ENCODE data around the gene ZNF778. TPM values are rescaled to one million over a fixed set of nuclear protein-coding genes. Genes with fewer than 3 reads are reported as not detected.
"Not testable (repeated sequence)": the region's sequence is repeated elsewhere in the genome, so short reads cannot be mapped to it uniquely, and the experiment has no call there.

The ZNF778 gene
- total and polyA plus RNA-seq, 2 of the 13 experiments (the other 11 are each of a cell fraction or from before 2014, with no cell fraction given), result 3.8 to 7.2 TPM

- TF ChIP-seq, protein P1, sequence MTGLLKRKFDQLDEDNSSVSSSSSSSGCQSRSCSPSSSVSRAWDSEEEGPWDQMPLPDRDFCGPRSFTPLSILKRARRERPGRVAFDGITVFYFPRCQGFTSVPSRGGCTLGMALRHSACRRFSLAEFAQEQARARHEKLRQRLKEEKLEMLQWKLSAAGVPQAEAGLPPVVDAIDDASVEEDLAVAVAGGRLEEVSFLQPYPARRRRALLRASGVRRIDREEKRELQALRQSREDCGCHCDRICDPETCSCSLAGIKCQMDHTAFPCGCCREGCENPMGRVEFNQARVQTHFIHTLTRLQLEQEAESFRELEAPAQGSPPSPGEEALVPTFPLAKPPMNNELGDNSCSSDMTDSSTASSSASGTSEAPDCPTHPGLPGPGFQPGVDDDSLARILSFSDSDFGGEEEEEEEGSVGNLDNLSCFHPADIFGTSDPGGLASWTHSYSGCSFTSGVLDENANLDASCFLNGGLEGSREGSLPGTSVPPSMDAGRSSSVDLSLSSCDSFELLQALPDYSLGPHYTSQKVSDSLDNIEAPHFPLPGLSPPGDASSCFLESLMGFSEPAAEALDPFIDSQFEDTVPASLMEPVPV (CRISPR knock-in tag; IDR thresholded peaks at IDR 0.05), result peak; percentile 73
- TF ChIP-seq SP4 (CRISPR knock-in tag; IDR thresholded peaks at IDR 0.05) (peak; percentile 100), SMAD1 (CRISPR knock-in tag; IDR thresholded peaks at IDR 0.05; ENCODE audit: borderline replicate concordance, low read depth) (peak; percentile 77; the same call in 1 of the 2 replicates), ZNF749 (CRISPR knock-in tag; IDR thresholded peaks at IDR 0.05; ENCODE audit: borderline replicate concordance) (peak; percentile 87; the same call in 1 of the 2 replicates), SP1 (CRISPR knock-in tag; IDR thresholded peaks at IDR 0.05) (peak; percentile 88), IRF1 (CRISPR knock-in tag; IDR thresholded peaks at IDR 0.05; ENCODE audit: low read depth) (0 out of 2 replicates have a peak, but pooled peaks have one; percentile 31), ZNF274 (CRISPR knock-in tag; IDR thresholded peaks at IDR 0.05) (peak; percentile 90), ZNF891 (CRISPR knock-in tag; IDR thresholded peaks at IDR 0.05) (peak; percentile 58), CREB3 (CRISPR knock-in tag; IDR thresholded peaks at IDR 0.05) (peak; percentile 69; the same call in 1 of the 2 replicates), ZFYVE20 (CRISPR knock-in tag; IDR thresholded peaks at IDR 0.05; ENCODE audit: borderline replicate concordance, low read depth) (peak; percentile 35; the same call in 1 of the 2 replicates), PCBP1 (IDR thresholded peaks at IDR 0.05; ENCODE audit: borderline replicate concordance, low read depth, low read length) (peak; percentile 93; the same call in 1 of the 2 replicates), JUND (CRISPR knock-in tag; IDR thresholded peaks at IDR 0.05) (peak; percentile 78), KLF6 (CRISPR knock-in tag; IDR thresholded peaks at IDR 0.05) (peak; percentile 77; the same call in 1 of the 2 replicates), ZNF180 (CRISPR knock-in tag; IDR thresholded peaks at IDR 0.05; ENCODE audit: borderline replicate concordance, low read depth) (peak; percentile 60; the same call in 1 of the 2 replicates), ZNF773 (CRISPR knock-in tag; IDR thresholded peaks at IDR 0.05; ENCODE audit: borderline replicate concordance) (peak; percentile 91; the same call in 1 of the 2 replicates), ESRRA (CRISPR knock-in tag; IDR thresholded peaks at IDR 0.05; ENCODE audit: low read depth) (peak; percentile 78; the same call in 1 of the 2 replicates), RFXAP (CRISPR knock-in tag; IDR thresholded peaks at IDR 0.05; ENCODE audit: borderline replicate concordance) (peak; percentile 73), ZNF354B (CRISPR knock-in tag; IDR thresholded peaks at IDR 0.05) (peak; percentile 54; the same call in 1 of the 2 replicates)
- TF ChIP-seq, protein P2, sequence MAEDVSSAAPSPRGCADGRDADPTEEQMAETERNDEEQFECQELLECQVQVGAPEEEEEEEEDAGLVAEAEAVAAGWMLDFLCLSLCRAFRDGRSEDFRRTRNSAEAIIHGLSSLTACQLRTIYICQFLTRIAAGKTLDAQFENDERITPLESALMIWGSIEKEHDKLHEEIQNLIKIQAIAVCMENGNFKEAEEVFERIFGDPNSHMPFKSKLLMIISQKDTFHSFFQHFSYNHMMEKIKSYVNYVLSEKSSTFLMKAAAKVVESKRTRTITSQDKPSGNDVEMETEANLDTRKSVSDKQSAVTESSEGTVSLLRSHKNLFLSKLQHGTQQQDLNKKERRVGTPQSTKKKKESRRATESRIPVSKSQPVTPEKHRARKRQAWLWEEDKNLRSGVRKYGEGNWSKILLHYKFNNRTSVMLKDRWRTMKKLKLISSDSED (CRISPR knock-in tag; IDR thresholded peaks at IDR 0.05), result peak; percentile 86; the same call in 1 of the 2 replicates
- TF ChIP-seq, protein P3, sequence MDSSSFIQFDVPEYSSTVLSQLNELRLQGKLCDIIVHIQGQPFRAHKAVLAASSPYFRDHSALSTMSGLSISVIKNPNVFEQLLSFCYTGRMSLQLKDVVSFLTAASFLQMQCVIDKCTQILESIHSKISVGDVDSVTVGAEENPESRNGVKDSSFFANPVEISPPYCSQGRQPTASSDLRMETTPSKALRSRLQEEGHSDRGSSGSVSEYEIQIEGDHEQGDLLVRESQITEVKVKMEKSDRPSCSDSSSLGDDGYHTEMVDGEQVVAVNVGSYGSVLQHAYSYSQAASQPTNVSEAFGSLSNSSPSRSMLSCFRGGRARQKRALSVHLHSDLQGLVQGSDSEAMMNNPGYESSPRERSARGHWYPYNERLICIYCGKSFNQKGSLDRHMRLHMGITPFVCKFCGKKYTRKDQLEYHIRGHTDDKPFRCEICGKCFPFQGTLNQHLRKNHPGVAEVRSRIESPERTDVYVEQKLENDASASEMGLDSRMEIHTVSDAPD (CRISPR knock-in tag; IDR thresholded peaks at IDR 0.05), result 0 out of 2 replicates have a peak, but pooled peaks have one; percentile 32
- not testable (repeated sequence) for TF ChIP-seq SP1 (IDR thresholded peaks at IDR 0.05)
- TF ChIP-seq, protein P4, sequence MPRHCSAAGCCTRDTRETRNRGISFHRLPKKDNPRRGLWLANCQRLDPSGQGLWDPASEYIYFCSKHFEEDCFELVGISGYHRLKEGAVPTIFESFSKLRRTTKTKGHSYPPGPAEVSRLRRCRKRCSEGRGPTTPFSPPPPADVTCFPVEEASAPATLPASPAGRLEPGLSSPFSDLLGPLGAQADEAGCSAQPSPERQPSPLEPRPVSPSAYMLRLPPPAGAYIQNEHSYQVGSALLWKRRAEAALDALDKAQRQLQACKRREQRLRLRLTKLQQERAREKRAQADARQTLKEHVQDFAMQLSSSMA (CRISPR knock-in tag; IDR thresholded peaks at IDR 0.05), result peak; percentile 90; the same call in 1 of the 2 replicates
Observed at GRCh38 chr16:89192186-89192955, 25.1 kb upstream of the ZNF778 start (continued).

Measured in HepG2 (cell line).